GM18520 (cell line): Measurements from ENCODE around the gene HHATL.
"Not testable (repeated sequence)": the region's sequence is repeated elsewhere in the genome, so short reads cannot be mapped to it uniquely, and the experiment has no call there.

Source experiments
- ATAC-seq: cut with Tn5 transposase; IDR thresholded peaks from one replicate; pipeline ENCODE4 v1.9.1; 2021; ENCODE audit not compliant: unreplicated experiment

The HHATL gene

DNA sequence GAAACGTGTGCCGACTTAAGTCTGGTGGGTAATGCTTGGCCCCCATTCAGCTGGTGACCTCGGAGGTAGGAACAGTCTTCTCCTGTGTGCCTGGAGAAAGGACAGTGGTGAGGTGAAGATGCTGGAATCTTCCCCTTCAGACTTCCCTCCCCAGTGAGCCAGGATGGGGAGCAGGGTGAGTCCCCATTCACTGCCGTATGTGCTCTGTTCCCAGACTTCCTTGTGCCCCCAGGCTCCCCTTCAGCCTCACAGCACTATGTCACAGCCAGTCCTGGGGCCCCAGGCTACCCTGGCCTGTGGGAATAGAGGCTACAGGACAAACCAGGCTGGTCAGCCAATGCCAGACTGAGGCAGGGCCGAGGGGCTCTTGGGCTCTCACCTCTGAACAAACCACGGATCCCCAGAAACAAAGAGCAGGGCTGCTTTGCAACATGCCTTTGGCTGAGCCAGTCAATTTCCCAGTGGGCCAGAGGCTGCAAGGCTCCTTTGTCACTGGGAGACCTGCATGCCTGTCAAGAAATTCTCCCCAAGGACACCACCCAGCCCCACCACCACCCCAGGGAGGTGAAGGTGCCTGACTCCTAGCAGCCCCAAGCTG is 31.8 kb upstream of the HHATL start:
- ATAC-seq, result no peak

DNA sequence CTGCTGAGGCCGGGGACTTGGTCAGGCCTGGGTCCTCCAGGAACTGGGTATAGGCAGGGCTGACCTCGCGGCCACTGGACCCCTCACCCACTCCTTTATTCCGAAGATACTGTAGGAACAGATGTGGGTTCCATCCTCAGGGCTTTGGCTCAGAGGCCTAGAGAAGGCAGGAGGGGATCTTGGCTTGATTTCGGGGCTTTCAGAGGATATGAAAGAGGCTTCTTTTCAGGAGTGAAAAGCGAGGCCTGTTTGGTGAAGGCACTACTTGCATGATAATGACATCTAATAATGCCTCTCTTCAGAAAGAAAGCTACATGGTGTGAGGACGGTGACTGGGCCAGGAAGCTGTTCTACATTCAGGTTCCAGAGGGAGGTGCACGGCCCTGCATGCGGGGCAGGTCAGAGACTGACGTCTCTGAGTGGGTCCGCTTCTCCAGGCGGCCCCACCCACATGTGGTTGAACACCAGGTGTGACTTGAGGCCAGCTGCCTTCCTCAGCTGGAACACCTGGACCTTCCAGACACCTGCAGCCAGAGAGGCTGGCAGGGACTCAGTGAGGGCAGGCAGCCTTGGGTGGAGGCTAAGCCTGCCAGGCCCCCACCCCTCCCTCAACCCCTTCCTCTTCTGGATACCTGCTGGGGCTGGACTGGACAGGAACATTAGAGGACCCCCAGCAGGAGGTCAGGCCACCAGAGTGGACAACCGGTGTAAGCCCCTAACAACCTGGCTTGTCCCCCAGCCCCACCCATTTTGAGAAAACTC is 31.1 kb upstream of the HHATL start:
- ATAC-seq, result no peak

DNA sequence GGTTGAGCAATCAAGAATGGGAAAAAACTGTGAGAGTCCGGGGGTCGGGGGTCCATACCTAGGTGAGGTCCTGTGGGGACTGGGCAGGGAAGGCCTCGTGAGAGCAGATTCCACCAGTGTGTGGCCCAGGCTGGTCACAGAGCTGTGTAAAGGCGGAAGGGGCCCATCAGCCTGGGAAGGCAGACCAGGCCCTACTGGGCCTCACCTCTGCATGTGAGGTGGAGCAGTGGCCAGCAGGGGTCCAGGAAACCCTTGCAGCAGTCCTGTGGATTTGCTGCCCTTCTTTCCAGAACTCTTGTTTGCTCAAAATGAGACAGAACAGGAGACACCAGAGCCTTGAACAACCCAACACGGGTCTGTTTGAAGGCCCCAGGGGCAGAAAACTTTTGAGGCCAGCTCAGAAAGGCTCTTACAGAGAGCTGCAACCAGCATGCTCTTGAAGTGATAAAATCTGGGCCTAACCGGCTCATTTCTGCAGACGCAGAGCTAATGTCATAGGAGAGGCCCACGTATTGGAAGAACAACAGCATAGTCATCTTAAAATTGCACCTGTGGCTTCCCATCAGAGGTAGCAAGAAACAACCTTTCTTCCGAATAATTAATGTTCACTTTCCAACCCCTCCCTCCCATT is 30.3 kb upstream of the HHATL start:
- ATAC-seq, result no peak

DNA sequence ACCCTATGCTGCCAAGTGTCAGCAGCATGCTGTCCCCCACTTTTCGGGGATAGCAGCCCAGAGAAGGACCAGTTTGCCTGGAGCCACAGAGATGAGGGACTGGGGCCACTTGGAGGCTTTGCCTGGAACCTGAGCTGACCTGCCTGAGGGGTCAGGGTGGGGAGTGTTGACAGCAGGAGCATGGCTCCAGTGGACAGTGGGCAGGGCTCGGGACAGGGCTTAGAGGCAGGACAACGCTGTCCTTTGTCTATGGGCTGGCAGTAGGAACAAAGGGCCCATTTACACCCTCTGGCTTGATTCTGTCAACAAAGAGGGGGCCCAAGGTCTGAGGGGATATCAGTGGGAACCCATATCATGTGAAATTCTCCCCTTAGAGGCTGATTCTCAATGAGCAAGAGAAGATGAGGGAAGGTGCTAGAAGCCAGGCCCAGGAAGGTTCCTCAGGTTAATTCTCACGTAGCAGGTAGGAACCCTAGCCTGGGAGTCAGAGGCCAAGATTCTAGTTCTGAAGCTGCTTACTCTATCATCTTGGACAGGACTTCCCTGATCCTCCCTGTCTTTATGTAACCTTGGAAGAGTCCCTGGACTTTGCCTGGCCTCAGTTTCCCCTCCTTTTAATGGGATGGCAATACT is 29.7 kb upstream of the HHATL start:
- no peak for ATAC-seq

DNA sequence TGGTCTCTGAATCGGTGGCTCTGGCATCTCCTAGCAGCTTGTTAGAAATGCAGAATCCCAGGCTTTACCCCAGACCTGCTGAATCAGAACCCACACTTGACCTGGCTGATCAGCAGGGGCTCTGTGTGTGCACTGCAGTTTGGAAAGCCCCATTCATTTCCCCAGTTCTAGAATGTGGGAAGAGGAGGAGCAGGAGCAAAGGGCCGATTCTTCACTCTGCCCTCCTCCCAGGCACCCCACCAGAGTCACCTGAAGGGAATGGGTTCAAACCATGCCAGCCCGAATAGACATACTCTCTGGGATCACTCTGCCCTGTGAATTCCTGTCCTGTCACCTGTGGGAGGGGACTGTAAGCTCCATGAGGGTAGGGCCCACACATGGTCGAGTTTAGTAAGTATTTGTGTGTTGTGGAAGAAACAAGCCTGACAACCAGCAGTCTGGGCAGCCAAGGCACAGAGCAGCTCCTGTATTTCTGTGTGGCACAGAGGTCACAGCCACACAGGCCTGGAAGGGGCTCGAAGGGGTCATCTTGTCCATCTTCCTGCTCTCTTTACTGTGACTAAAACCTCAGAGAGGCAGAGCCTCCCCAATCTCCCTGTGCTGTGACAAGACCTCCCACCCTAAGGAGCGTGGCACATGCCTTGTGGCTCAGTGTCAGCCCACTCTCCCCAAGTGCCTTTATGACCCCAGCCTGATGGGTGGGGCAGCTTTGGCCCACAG is 29.0 kb upstream of the HHATL start:
- no peak for ATAC-seq

- no peak for ATAC-seq
Measured at GRCh38 chr3:42730706-42731420, 28.3 kb upstream of the HHATL start.

DNA sequence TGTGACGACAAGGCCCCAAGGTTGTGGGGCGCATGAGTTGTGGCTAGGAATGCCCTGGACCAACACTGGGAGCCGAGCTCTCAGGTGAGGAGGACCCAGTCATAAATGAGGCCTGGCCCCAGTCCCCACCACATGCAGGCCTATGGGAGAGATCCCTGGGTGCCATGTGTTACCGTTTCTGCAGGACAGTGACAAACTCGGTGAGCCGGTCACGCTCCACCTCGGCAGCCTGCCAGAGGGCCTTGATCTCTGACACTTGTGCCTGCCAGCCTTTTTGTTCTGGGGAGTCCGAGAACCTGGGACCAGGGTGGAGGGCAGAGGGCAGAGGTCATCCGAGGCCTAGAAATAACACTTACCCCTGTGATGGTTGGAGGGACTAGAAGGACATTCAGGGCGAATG is 27.7 kb upstream of the HHATL start:
- ATAC-seq, result no peak

DNA sequence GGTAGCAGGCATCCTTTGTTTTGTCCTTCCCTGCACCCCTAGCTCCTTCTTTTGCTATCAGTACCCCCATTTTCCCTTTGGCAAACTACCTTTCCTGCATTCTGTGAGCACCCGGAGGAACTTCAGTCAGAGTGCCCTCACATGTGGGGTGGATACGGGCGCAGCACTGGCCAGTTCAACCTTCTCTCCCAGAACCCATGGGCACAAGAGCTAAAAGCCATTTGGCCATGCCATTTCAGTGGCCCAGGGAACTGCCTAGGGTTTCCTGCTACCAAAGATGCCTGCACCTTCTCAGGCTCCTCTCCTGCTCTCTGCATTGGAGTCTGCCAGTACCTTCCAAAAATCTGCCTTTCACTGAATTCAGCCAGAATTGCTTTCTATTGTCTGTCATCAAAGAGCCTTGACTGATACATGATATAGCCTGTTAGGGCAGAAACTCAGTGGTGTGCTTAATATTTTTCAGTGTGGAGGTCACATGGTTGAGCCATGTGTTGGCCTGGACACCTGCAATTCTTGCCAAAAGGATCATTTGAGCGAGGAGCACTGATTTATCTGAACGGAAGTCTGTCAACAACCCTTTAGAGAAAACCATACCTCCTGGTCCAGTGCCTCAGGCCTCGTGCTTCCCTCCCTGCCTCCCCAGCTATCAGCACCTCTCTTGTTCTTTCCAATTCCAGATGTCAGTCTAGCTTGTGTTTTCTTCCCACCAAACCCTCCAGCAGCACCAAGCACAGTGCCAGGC is 27.0 kb upstream of the HHATL start:
- no peak for ATAC-seq

DNA sequence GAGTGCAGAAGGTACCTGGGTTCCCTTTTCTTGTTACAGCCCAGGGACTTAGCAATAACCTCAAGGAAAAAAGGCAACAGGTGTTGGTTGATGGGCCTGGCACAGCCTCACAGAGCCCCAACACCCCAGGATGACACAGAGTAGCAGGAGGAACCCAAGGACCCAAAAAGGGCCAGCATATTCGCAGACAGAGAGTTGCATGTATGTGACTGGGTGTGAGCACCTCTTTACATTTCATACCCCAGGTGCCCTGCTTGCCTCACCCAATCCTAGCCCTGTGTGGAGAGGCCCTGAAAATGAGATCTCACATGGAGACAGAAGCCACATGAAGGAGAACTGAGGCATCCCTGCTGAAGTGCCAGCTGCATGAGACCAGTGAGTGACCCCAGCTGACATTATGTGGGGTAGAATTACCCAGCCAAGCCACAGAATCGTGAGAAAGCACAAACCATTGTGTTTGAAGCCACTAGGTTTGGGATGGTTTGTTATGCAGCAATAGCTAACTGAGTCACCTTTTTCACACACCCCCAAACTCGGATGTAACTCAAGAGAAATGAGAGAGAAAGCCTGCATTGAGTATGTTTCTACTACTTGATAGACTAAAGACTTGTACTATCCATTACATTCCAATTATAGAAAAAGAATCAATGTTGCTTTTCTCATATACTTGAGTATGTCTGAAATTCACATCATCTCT is 26.2 kb upstream of the HHATL start:
- ATAC-seq, result no peak

DNA sequence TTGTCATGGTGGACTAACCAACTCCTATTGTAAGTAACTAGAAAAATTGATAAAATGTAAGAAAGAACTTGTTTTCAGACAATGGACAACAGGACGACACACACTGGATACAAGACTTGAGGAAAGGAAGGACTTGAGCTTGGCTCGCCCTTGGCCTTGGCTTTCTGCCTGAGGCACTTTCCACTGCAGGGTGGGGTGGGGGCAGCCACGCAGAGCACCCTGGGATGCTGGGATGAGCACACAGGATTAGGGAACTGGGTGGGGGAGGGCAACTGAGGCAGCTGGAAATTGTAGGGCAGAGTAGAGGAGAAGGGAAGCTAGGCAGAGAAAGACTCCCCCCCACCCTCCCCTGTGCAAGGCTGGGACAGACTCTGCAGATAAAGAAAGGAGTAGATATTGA is 25.5 kb upstream of the HHATL start:
- ATAC-seq, result no peak

GRCh38 chr3:42725454-42725853 is 22.9 kb upstream of the HHATL start:
- no peak for ATAC-seq

DNA sequence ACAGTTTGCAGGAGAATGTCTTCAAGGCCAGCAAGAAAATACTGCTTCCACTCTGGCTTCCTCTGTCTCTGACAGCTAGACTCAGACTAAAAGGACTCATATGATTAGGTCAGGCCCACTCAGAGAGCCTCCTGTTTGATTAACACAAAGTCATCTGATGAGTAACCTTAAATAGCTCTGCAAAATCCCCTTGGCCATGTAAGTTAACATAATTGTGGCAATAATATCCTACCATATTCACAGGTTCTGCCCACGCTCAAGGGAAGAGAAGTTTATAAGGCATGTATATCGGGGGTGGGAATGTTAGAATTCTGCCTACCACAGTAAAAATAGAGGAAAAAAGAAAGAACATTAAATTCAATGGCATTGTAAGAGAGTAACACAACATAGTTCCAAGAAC is 20.6 kb upstream of the HHATL start:
- ATAC-seq, result no peak

GRCh38 chr3:42722442-42722841 is 19.8 kb upstream of the HHATL start:
- not testable (repeated sequence) for ATAC-seq

DNA sequence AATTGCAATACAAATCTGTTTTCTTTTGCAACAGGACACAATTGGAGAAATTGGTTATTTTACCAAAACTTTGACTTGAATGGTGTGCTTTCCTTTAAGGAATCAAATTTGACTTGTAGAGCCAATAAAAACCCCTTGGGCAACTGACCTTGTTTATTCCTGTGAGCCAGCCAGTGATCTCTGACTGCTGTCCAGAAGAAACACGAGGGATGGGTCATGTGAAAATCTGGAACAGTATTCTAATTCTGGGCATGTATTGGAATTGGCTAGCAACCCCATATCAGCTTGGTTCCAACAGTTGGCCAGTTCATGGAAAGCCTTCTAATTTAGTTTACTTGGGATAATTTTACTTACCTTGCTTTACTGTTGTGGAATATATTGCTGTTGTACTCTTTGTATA is 19.1 kb upstream of the HHATL start:
- no peak for ATAC-seq

DNA sequence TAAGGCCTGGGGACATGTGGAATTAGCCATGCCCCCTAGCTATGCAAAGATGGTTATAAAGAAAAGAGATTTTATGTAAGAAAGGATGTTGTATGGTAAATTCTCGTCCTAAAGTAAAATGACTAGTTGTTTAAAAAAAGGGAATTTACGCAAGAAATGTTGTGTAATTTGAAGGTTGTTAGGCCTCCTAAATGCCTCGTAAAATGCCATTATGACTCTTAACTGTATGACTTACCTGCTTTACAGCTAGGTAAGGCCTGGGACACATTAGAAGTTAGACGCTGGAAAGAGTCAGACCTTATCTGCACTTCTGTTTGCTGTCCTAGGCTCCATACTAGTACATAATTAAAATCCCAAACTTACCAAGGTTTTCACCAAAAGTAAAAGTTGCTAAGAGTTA is 17.5 kb upstream of the HHATL start:
- ATAC-seq, result no peak

DNA sequence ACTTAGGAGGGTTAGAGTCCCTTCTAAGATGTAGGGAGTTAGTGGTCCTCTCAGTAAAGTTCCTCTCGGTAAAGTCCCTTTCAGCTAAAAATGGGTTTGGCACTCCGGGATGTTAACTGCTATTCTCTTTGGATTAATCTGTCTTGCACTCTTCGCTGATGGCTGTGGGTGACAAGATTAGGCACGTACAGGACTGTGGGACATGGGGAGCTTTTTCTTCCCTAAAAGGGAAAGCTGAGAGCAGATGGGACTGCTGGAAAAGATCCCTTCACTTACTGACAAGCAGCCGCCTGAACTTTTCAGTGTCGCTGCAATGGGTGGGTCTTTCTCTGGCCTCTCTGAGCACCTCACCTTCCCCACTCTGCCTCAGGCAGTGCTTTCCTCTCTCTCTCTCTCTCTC is 16.4 kb upstream of the HHATL start:
- no peak for ATAC-seq

GRCh38 chr3:42718338-42718737 is 15.7 kb upstream of the HHATL start:
- ATAC-seq, result no peak

DNA sequence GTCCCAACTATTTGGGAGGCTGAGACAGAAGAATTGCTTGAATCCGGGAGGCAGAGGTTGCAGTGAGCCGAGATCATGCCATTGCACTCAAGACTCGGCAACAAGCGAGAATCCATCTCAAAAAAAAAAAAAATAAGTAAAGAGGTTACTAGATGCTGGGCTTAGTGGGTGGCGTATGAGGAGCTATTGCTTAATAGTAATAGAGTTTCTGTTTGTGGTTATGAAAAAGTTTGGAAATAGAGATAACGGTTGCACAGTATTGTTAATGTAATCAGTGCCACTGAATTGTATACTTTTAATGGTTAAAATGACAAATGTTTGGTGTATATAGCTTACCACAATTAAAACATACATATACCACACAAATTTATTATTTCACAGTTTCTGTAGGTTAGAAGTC is 14.7 kb upstream of the HHATL start:
- ATAC-seq, result no peak

DNA sequence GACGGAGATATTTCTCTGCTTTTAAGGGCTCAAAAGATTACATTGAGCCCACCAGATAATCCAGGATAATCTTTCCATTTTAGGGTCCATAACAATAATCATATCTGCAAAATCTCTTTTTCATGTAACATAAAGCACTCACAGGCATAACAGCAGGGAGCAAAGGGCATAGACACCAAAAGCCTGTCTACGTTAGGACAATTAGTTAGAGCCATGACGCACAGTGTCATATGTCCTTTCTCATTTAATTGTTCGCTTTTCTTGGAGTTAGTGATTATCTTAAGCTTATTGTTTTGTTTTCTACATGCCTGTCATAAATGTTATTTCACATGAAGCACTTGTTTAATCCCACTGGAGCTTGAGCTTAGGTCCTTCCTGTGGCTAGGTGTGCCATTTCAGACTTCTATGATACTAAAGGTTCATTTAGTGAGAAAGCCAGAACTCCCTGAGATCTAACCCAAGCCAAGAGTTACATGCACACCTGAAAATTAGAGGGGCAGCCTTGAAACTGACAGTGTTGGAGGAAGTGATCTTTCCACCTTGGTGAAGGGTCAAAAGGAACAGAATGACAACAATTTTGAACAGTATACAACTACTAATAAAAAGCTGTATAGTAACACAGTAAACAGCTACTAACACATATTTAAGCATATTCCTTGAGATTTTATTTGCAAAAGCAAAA is 11.7 kb upstream of the HHATL start:
- ATAC-seq, result no peak
